GM19468 (cell line): ENCODE measurements around the gene PDCD6IP.
"Not testable (repeated sequence)": the region's sequence is repeated elsewhere in the genome, so short reads cannot be mapped to it uniquely, and the experiment has no call there.

Experiments used
- ATAC-seq: cut with Tn5 transposase; IDR thresholded peaks from one replicate; pipeline ENCODE4 v1.9.1; 2021; ENCODE audit warnings: mild to moderate bottlenecking, moderate library complexity, moderate number of reproducible peaks; ENCODE audit not compliant: unreplicated experiment; ENCODE audit errors: extremely low read depth

PDCD6IP gene

GRCh38 chr3:33839283-33839682 lies 40.9 kb downstream of the PDCD6IP start:
- ATAC-seq: no peak

- ATAC-seq: no peak
Observed at GRCh38 chr3:33840179-33840578, 41.7 kb downstream of the PDCD6IP start.

- no peak for ATAC-seq
Observed at GRCh38 chr3:33848624-33849347, 50.4 kb downstream of the PDCD6IP start.

- ATAC-seq: not testable (repeated sequence)
Observed at GRCh38 chr3:33850599-33850998, 52.2 kb downstream of the PDCD6IP start.

- not testable (repeated sequence) for ATAC-seq
Observed at GRCh38 chr3:33855407-33855806, 57.0 kb downstream of the PDCD6IP start.

GRCh38 chr3:33855884-33856546 lies 57.6 kb downstream of the PDCD6IP start:
- ATAC-seq: no peak

GRCh38 chr3:33857701-33858100 lies 59.3 kb downstream of the PDCD6IP start:
- not testable (repeated sequence) for ATAC-seq

GRCh38 chr3:33858131-33858530 lies 59.7 kb downstream of the PDCD6IP start:
- ATAC-seq: no peak

- ATAC-seq: no peak
Observed at GRCh38 chr3:33860373-33861050, 62.1 kb downstream of the PDCD6IP start.

- ATAC-seq: no peak
Observed at GRCh38 chr3:33865133-33865532, 66.7 kb downstream of the PDCD6IP start.

- ATAC-seq: no peak
Observed at GRCh38 chr3:33868309-33868708, 69.9 kb downstream of the PDCD6IP start.

- ATAC-seq: no peak
Observed at GRCh38 chr3:33869977-33870376, 71.5 kb downstream of the PDCD6IP start.

- ATAC-seq: no peak
Observed at GRCh38 chr3:33874815-33875214, 76.4 kb downstream of the PDCD6IP start.

- no peak for ATAC-seq
Observed at GRCh38 chr3:33875680-33876079, 77.2 kb downstream of the PDCD6IP start.

GRCh38 chr3:33877187-33877586 lies 78.8 kb downstream of the PDCD6IP start:
- no peak for ATAC-seq

GRCh38 chr3:33879540-33879939 lies 81.1 kb downstream of the PDCD6IP start:
- ATAC-seq: no peak

- ATAC-seq: no peak
Observed at GRCh38 chr3:33881156-33882064, 83.0 kb downstream of the PDCD6IP start.

- no peak for ATAC-seq
Observed at GRCh38 chr3:33882296-33882695, 83.9 kb downstream of the PDCD6IP start.

- no peak for ATAC-seq
Observed at GRCh38 chr3:33883538-33883950, 85.1 kb downstream of the PDCD6IP start.

GRCh38 chr3:33883951-33884561 lies 85.6 kb downstream of the PDCD6IP start:
- ATAC-seq: no peak
